HCT116 (cell line): ENCODE data around the gene ELFN1. TPM values are rescaled to one million over a fixed set of nuclear protein-coding genes. Genes with fewer than 3 reads are reported as not detected.

Source experiments
- ATAC-seq: fragments of 200-7000 bp; cut with Tn5 transposase; 2 replicates; pipeline ENCODE4 v1.9.1; 2020; ENCODE audit warnings: mild to moderate bottlenecking, moderate library complexity
- BruUV-seq: library from RNA; stranded (reverse); fragments of 400-500 nt; replicated peaks from 2 replicates; lab custom pipeline; 2021; lab: Mats Ljungman, UMichigan
- CTCF ChIA-PET: fragments of 300-600 bp; sonication (Branson Sonifier 250); formaldehyde crosslinking; loops from one replicate; lab custom pipeline; 2021; ENCODE audit warnings: antibody characterized with exemption; lab: Charles Lee
- POLR2A ChIA-PET: fragments of 300-600, 350-600 bp; sonication (Branson Sonifier 250); formaldehyde crosslinking; loops from one replicate; lab custom pipeline; 2021; ENCODE audit warnings: antibody characterized with exemption; lab: Charles Lee
- RAD21 ChIA-PET, 2 experiments: fragments of 300-600 bp; sonication (Branson Sonifier 250); formaldehyde crosslinking; loops; one replicate each; lab custom pipeline; 2023; ENCODE audit warnings: low total read pairs in 2 of 2; ENCODE audit not compliant: uncharacterized antibody in 2 of 2, unreplicated experiment in 2 of 2, low non-redundant PET in 1 of 2; lab: Charles Lee
- DNase-seq: peaks from one replicate; pipeline ENCODE4 v3.0.0-alpha.2; 2010; ENCODE audit warnings: low read depth, low spot score
- H2AFZ ChIP-seq: fragments of 200-600 bp; shearing (Covaris generic), sonication (generic); 2 replicates; pipeline ENCODE4 v1.6.1; 2017; ENCODE audit warnings: low read depth, mixed run types, mixed read lengths, antibody characterized with exemption, low read length; ENCODE audit not compliant: poor library complexity, severe bottlenecking
- H3K27ac ChIP-seq: 2 replicates; pipeline ENCODE4 v1.5.1; 2012; ENCODE audit warnings: low read depth, low read length
- H3K27me3 ChIP-seq: fragments of 200-600 bp; sonication (generic); 2 replicates; pipeline ENCODE4 v1.6.1; 2016; ENCODE audit warnings: mixed run types, low read length, mixed read lengths; ENCODE audit not compliant: insufficient read depth
- H3K36me3 ChIP-seq, 2 experiments: fragments of 200-500 bp in 1 of 2; fragments of 200-600 bp in 1 of 2; sonication (Bioruptor generic) in 1 of 2; sonication (generic) in 1 of 2; 2 replicates each; pipeline versions ENCODE4 v1.5.1 to v1.6.1; 2014 to 2016; ENCODE audit warnings: low read length in 2 of 2, inconsistent platforms in 1 of 2, mixed read lengths in 1 of 2, mixed run types in 1 of 2; ENCODE audit not compliant: insufficient read depth in 2 of 2, control insufficient read depth in 1 of 2
- H3K4me1 ChIP-seq, 2 experiments: fragments of 200-600 bp in 1 of 2; sonication (generic) in 1 of 2; 2 replicates each; pipeline versions ENCODE4 v1.5.1 to v1.6.1; 2012 to 2017; ENCODE audit warnings: low read length in 2 of 2, inconsistent platforms in 1 of 2, mild to moderate bottlenecking in 1 of 2, mixed read lengths in 1 of 2, mixed run types in 1 of 2, moderate library complexity in 1 of 2; ENCODE audit not compliant: insufficient read depth in 2 of 2, control insufficient read depth in 1 of 2
- H3K4me2 ChIP-seq: fragments of 200-600 bp; sonication (generic); 2 replicates; pipeline ENCODE4 v1.6.1; 2017; ENCODE audit warnings: mixed run types, low read length, mixed read lengths
- H3K4me3 ChIP-seq, 2 experiments: fragments of 200-600 bp in 1 of 2; sonication (generic) in 1 of 2; replicated peaks in 1 of 2; 2 replicates each; pipeline ENCODE4 v1.5.1; 2011 to 2016; ENCODE audit warnings: low read length in 2 of 2, control low read depth in 1 of 2, low read depth in 1 of 2, mild to moderate bottlenecking in 1 of 2, mixed read lengths in 1 of 2, mixed run types in 1 of 2
- H3K79me2 ChIP-seq: fragments of 200-600 bp; sonication (generic); 2 replicates; pipeline ENCODE4 v1.6.1; 2017; ENCODE audit warnings: mild to moderate bottlenecking, mixed run types, low read length, moderate library complexity, mixed read lengths; ENCODE audit not compliant: insufficient read depth
- H3K9ac ChIP-seq: fragments of 200-600 bp; sonication (generic); 2 replicates; pipeline ENCODE4 v1.6.1; 2016; ENCODE audit warnings: low read length, mixed read lengths
- H3K9me2 ChIP-seq: fragments of 200-600 bp; sonication (generic), shearing (Covaris generic); 2 replicates; pipeline ENCODE4 v1.6.1; 2017; ENCODE audit warnings: mixed run types, mild to moderate bottlenecking, moderate library complexity; ENCODE audit not compliant: insufficient read depth
- H3K9me3 ChIP-seq, 2 experiments: fragments of 200-500 bp in 1 of 2; fragments of 200-600 bp in 1 of 2; sonication (Bioruptor generic) in 1 of 2; sonication (generic) in 1 of 2; 2 replicates each; pipeline ENCODE4 v1.6.1; 2014 to 2017; ENCODE audit warnings: low read length in 2 of 2, mixed read lengths in 2 of 2, inconsistent platforms in 1 of 2, low read depth in 1 of 2, mild to moderate bottlenecking in 1 of 2, mixed run types in 1 of 2, moderate library complexity in 1 of 2; ENCODE audit not compliant: control insufficient read depth in 1 of 2, insufficient read depth in 1 of 2
- H4K20me1 ChIP-seq: fragments of 200-600 bp; sonication (generic), shearing (Covaris generic); 2 replicates; pipeline ENCODE4 v1.6.1; 2017; ENCODE audit warnings: mixed run types, mild to moderate bottlenecking, moderate library complexity; ENCODE audit not compliant: insufficient read depth
- CBX3 ChIP-seq: IDR thresholded peaks from 2 replicates; pipeline ENCODE4 v1.6.1; 2012; ENCODE audit warnings: low read depth
- EGR1 ChIP-seq: IDR thresholded peaks from 2 replicates; pipeline ENCODE4 v1.6.1; 2012; ENCODE audit warnings: low read depth
- FOSL1 ChIP-seq: IDR thresholded peaks from 2 replicates; pipeline ENCODE4 v1.6.1; 2012; ENCODE audit warnings: low read depth
- JUND ChIP-seq: IDR thresholded peaks from 2 replicates; pipeline ENCODE4 v1.6.1; 2012
- MAX ChIP-seq: IDR thresholded peaks from 2 replicates; pipeline ENCODE4 v1.6.1; 2012
- POLR2A ChIP-seq: IDR thresholded peaks from 2 replicates; pipeline ENCODE4 v1.7.0; 2011; ENCODE audit warnings: borderline replicate concordance; ENCODE audit not compliant: insufficient read depth, insufficient read length; ENCODE audit errors: extremely low read depth
- POLR2AphosphoS5 ChIP-seq: IDR thresholded peaks from 2 replicates; pipeline ENCODE4 v1.6.1; 2011; ENCODE audit warnings: mild to moderate bottlenecking, low read depth, low read length, moderate library complexity
- RAD21 ChIP-seq: IDR thresholded peaks from 2 replicates; pipeline ENCODE4 v1.6.1; 2012; ENCODE audit warnings: low read depth, mild to moderate bottlenecking
- SIN3A ChIP-seq: IDR thresholded peaks from 2 replicates; pipeline ENCODE4 v1.6.1; 2012; ENCODE audit warnings: low read depth
- SRF ChIP-seq: IDR thresholded peaks from 2 replicates; pipeline ENCODE4 v1.6.1; 2012; ENCODE audit warnings: low read depth
- TCF7L2 ChIP-seq: IDR thresholded peaks from 2 replicates; pipeline ENCODE4 v1.7.0; 2011; ENCODE audit warnings: borderline replicate concordance, inconsistent platforms; ENCODE audit not compliant: insufficient read depth, insufficient read length; ENCODE audit errors: extremely low read depth
- ZBTB33 ChIP-seq: IDR thresholded peaks from 2 replicates; pipeline ENCODE4 v1.6.1; 2011; ENCODE audit warnings: mild to moderate bottlenecking, low read length, moderate library complexity; ENCODE audit not compliant: insufficient replicate concordance; ENCODE audit errors: extremely low read depth
- ZNF274 ChIP-seq: fragments of 200-500 bp; sonication (Bioruptor generic); IDR thresholded peaks from 2 replicates; pipeline ENCODE4 v1.6.1; 2014; ENCODE audit warnings: mild to moderate bottlenecking, low read depth, low read length, inconsistent platforms
- intact Hi-C: fragments of 100-400 bp; cut with micrococcal nuclease; formaldehyde crosslinking; loops from 2 replicates; pipeline ENCODE4 v1.10.0; 2022
- total RNA-seq: library from RNA; stranded (reverse); gene quantifications from one replicate; pipeline ENCODE4 v1.2.1, GENCODE V29; 2021; ENCODE audit not compliant: unreplicated experiment

Gene ELFN1
- total RNA-seq, 1 experiment from 2014 or later: 4.4 TPM

- H3K27me3 ChIP-seq: no peaks in the 10 kb centered on the region
- ATAC-seq: peak; percentile 39
Observed at GRCh38 chr7:1665549-1666316, 4.3 kb upstream of the ELFN1 start.

More at GRCh38 chr7:1665549-1666316, 4.3 kb upstream of the ELFN1 start:
- Histone ChIP-seq H3K9me3 (no peaks in the 10 kb centered on the region), H3K4me1 (peaks cover 0 to 19% of the 10 kb centered on the region in 2 experiments; a peak in 2 of 4 replicates), H3K9me2 (no peaks in the 10 kb centered on the region), H3K9ac (no peak overlapping the region), H2AFZ (no peak overlapping the region), H3K4me3 (peak overlapping the region in 1 of 2 experiments; percentile 54; a peak in 1 of 4 replicates), H3K4me2 (peak overlapping the region; percentile 81), H3K79me2 (no peaks in the 10 kb centered on the region), H3K36me3 (no peaks in the 10 kb centered on the region), H4K20me1 (no peaks in the 10 kb centered on the region), H3K27ac (no peak overlapping the region)
- POLR2A ChIA-PET: no interaction called here
- TF ChIP-seq FOSL1 (no peak), SIN3A (no peak), POLR2AphosphoS5 (no peak), SRF (no peak), RAD21 (no peak), EGR1 (no peak), CBX3 (no peak), TCF7L2 (no peak), ZNF274 (no peak), POLR2A (no peak), MAX (no peak), JUND (no peak), ZBTB33 (no peak)
- intact Hi-C loops: loop anchor here (1.0 to 2.0 kb wide), 2 partner anchors 93 to 543 kb away; no protein-coding TSS in a partner anchor
- CTCF ChIA-PET: no interaction called here
- DNase-seq: no peak
- RAD21 ChIA-PET: no interaction called here
- no TSS peak for BruUV-seq
